Measurements from ENCODE around the gene BLOC1S1.

BLOC1S1 gene

GRCh38 chr12:55695349-55695748 lies 20.5 kb upstream of the BLOC1S1 start:
- DNase-seq, result no peak

GRCh38 chr12:55696141-55696540 lies 19.7 kb upstream of the BLOC1S1 start:
- DNase-seq, result no peak

GRCh38 chr12:55696796-55697462 lies 18.9 kb upstream of the BLOC1S1 start:
- no peak for DNase-seq

GRCh38 chr12:55697686-55698085 lies 18.2 kb upstream of the BLOC1S1 start:
- DNase-seq, result no peak

GRCh38 chr12:55698241-55698955 lies 17.4 kb upstream of the BLOC1S1 start:
- no peak for DNase-seq

GRCh38 chr12:55698965-55699364 lies 16.9 kb upstream of the BLOC1S1 start:
- DNase-seq, result no peak

- no peak for DNase-seq
Measured at GRCh38 chr12:55699471-55700055, 16.3 kb upstream of the BLOC1S1 start.

GRCh38 chr12:55700255-55701018 lies 15.4 kb upstream of the BLOC1S1 start:
- no peak for DNase-seq

GRCh38 chr12:55702861-55703260 lies 13.0 kb upstream of the BLOC1S1 start:
- no peak for DNase-seq

GRCh38 chr12:55703288-55703687 lies 12.6 kb upstream of the BLOC1S1 start:
- no peak for DNase-seq

- DNase-seq, result no peak
Measured at GRCh38 chr12:55703901-55704761, 11.7 kb upstream of the BLOC1S1 start.

- no peak for DNase-seq
Measured at GRCh38 chr12:55704824-55705718, 10.8 kb upstream of the BLOC1S1 start.

GRCh38 chr12:55705782-55706402 lies 10.0 kb upstream of the BLOC1S1 start:
- no peak for DNase-seq

- no peak for DNase-seq
Measured at GRCh38 chr12:55706568-55707218, 9.2 kb upstream of the BLOC1S1 start.

- DNase-seq, result peak in 1 of 2 donors; percentile 24
Measured at GRCh38 chr12:55707219-55707671, 8.6 kb upstream of the BLOC1S1 start.

GRCh38 chr12:55707841-55708694 lies 7.8 kb upstream of the BLOC1S1 start, which contains the start of gene ITGA7:
Gene ITGA7, minus strand, starts transcription at chr12:55707904. Its CDS starts 222 bp downstream, at chr12:55707682.
- no peak for DNase-seq

GRCh38 chr12:55708695-55709233 lies 7.1 kb upstream of the BLOC1S1 start:
- DNase-seq, result no peak

GRCh38 chr12:55711786-55712553 lies 3.9 kb upstream of the BLOC1S1 start:
- no peak for DNase-seq

Measured in bone marrow (tissue), 2 donors.